HepG2 (cell line): Measurements from ENCODE around the gene ZNF697. TPM values are rescaled to one million over a fixed set of nuclear protein-coding genes. Genes with fewer than 3 reads are reported as not detected.

Experiments
- ATAC-seq: fragments of 200-7000 bp; cut with Tn5 transposase; 3 replicates; pipeline ENCODE4 v1.9.1; 2020; ENCODE audit warnings: mild to moderate bottlenecking, moderate library complexity
- BruUV-seq: library from RNA; stranded (reverse); fragments of 400-500 nt; replicated peaks from 2 replicates; lab custom pipeline; 2021; lab: Mats Ljungman, UMichigan
- CTCF ChIA-PET: fragments of 300-600 bp; formaldehyde crosslinking; extraction: SDS; loops from one replicate; lab custom pipeline; 2021; ENCODE audit warnings: low total read pairs, inconsistent platforms, low intra/inter-chr PET ratio; lab: Yijun Ruan, JAX
- POLR2A ChIA-PET: fragments of 350-600 bp; sonication (Branson Sonifier 250); formaldehyde crosslinking; loops from one replicate; lab custom pipeline; 2020; ENCODE audit warnings: antibody characterized with exemption, inconsistent platforms; lab: Yijun Ruan, JAX
- DNase-seq: peaks from one replicate; pipeline ENCODE4 v3.0.0-alpha.2; 2015; ENCODE audit warnings: low spot score
- FAIRE-seq: peaks from 3 replicates; lab custom pipeline; 2011; peaks lifted over from hg19 to GRCh38; lab: Jason Lieb, UNC
- H2AFZ ChIP-seq: one replicate; pipeline ENCODE4 v1.6.1; 2011; ENCODE audit warnings: low read length, inconsistent platforms
- H3K27ac ChIP-seq: fragments of 300-600 bp; 3 replicates; pipeline ENCODE4 v1.8.0; 2011; ENCODE audit warnings: mixed run types, mild to moderate bottlenecking, mixed read lengths, low read length, inconsistent platforms; ENCODE audit not compliant: insufficient read depth; ENCODE audit errors: extremely low read length
- H3K27me3 ChIP-seq, 2 experiments: fragments of 200-600 bp in 1 of 2; 2 replicates in 1 of 2; 3 replicates in 1 of 2; pipeline versions ENCODE4 v1.6.0 to v1.8.0; 2011; ENCODE audit warnings: low read length in 2 of 2, mild to moderate bottlenecking in 2 of 2, moderate library complexity in 2 of 2, inconsistent platforms in 1 of 2; ENCODE audit not compliant: insufficient read depth in 2 of 2, control insufficient read depth in 1 of 2
- H3K36me3 ChIP-seq, 2 experiments: fragments of 200-600 bp in 1 of 2; replicated peaks in 1 of 2; 2 replicates in 1 of 2; 3 replicates in 1 of 2; pipeline versions ENCODE4 v1.5.1 to v1.8.0; 2011; ENCODE audit warnings: low read length in 2 of 2, inconsistent platforms in 1 of 2; ENCODE audit not compliant: insufficient read depth in 2 of 2, control insufficient read depth in 1 of 2
- H3K4me1 ChIP-seq: 2 replicates; pipeline ENCODE4 v1.5.1; 2012; ENCODE audit warnings: low read length, inconsistent platforms; ENCODE audit not compliant: insufficient read depth
- H3K4me2 ChIP-seq: 2 replicates; pipeline ENCODE4 v1.6.0; 2011; ENCODE audit warnings: low read depth, low read length, inconsistent platforms
- H3K4me3 ChIP-seq, 3 experiments: fragments of 200-600 bp in 1 of 3; sonication (generic), shearing (Covaris generic) in 1 of 3; replicated peaks in 1 of 3; 2 replicates each; pipeline ENCODE4 v1.5.1; 2011 to 2016; ENCODE audit warnings: low read length in 3 of 3, inconsistent platforms in 2 of 3, low read depth in 2 of 3, mild to moderate bottlenecking in 2 of 3, control low read depth in 1 of 3, mixed read lengths in 1 of 3; ENCODE audit not compliant: insufficient read depth in 1 of 3
- H3K79me2 ChIP-seq: one replicate; pipeline ENCODE4 v1.6.1; 2011; ENCODE audit warnings: low read length, inconsistent platforms; ENCODE audit not compliant: insufficient read depth
- H3K9ac ChIP-seq: 2 replicates; pipeline ENCODE4 v1.6.0; 2011; ENCODE audit warnings: mild to moderate bottlenecking, low read depth, low read length, inconsistent platforms; ENCODE audit not compliant: insufficient read depth
- H3K9me3 ChIP-seq: 2 replicates; pipeline ENCODE4 v1.5.1; 2012; ENCODE audit warnings: mild to moderate bottlenecking, low read length
- H4K20me1 ChIP-seq: 2 replicates; pipeline ENCODE4 v1.6.0; 2011; ENCODE audit warnings: inconsistent platforms, mild to moderate bottlenecking, low read length, moderate library complexity; ENCODE audit not compliant: insufficient read depth
- BORCS8-MEF2B ChIP-seq: sonication (generic); formaldehyde crosslinking; IDR thresholded peaks from 2 replicates; pipeline ENCODE4 v1.8.0; 2022; ENCODE audit warnings: mild to moderate bottlenecking, missing genetic modification reagents
- CAMTA2 ChIP-seq: sonication (generic); formaldehyde crosslinking; IDR thresholded peaks from 2 replicates; pipeline ENCODE4 v1.4.0; 2020; ENCODE audit warnings: mild to moderate bottlenecking, missing genetic modification reagents, borderline replicate concordance
- CBX1 ChIP-seq: IDR thresholded peaks from one replicate; pipeline ENCODE4 v1.6.1; 2016; ENCODE audit warnings: antibody characterized with exemption, low read depth
- MBNL3 ChIP-seq: fragments of 250-450 bp; sonication (Bioruptor Pico); conservative IDR thresholded peaks from 2 replicates; pipeline ENCODE4 v1.8.0; 2022; ENCODE audit warnings: mild to moderate bottlenecking, inconsistent platforms
- PHF8 ChIP-seq: sonication (generic); formaldehyde crosslinking; IDR thresholded peaks from 2 replicates; pipeline ENCODE4 v1.5.0; 2020; ENCODE audit warnings: missing genetic modification reagents
- SIN3B ChIP-seq: fragments of 150-350 bp; IDR thresholded peaks from 2 replicates; pipeline ENCODE4 v1.6.1; 2014; ENCODE audit warnings: low read length
- ZNF430 ChIP-seq: sonication (generic); formaldehyde crosslinking; IDR thresholded peaks from 2 replicates; pipeline ENCODE4 v1.9.0; 2021; ENCODE audit warnings: mild to moderate bottlenecking, missing genetic modification reagents
- ZSCAN22 ChIP-seq: sonication (generic); formaldehyde crosslinking; IDR thresholded peaks from 2 replicates; pipeline ENCODE4 v1.4.0; 2020; ENCODE audit warnings: mild to moderate bottlenecking, missing genetic modification reagents
- WGBS: methylation state at CpG from one replicate; pipeline ENCODE4 v1.1.6; 2017; ENCODE audit warnings: low lambda C conversion rate; 5-methylcytosine and 5-hydroxymethylcytosine counted together
- in situ Hi-C: cut with HindIII; loops from 2 replicates; pipeline ENCODE4 v1.10.0; 2017; ENCODE audit warnings: low pct_unique_long_range_greater_than_20kb; ENCODE audit not compliant: extremely low pct_ligation_motif_present
- intact Hi-C: fragments of 100-400 bp; cut with micrococcal nuclease; formaldehyde crosslinking; loops from one replicate; pipeline ENCODE4 v1.10.0; 2022; ENCODE audit not compliant: unreplicated experiment
- polyA plus RNA-seq, 8 experiments: library from polyadenylated mRNA; depleted of rRNA in 3 of 8; stranded (reverse) in 7 of 8; unstranded in 1 of 8; fragments of >200 nt; fragmentation: Illumina TruSeq in 4 of 8; extraction: Trizol in 4 of 8; gene quantifications; 2 replicates each; pipeline versions ENCODE4 v1.2.1 to v1.2.3, GENCODE V29; 2011 to 2016; ENCODE audit warnings: low read depth in 4 of 8, missing spikeins in 1 of 8, mixed read lengths in 1 of 8; ENCODE audit not compliant: insufficient read depth in 1 of 8
- total RNA-seq, 5 experiments: library from RNA; depleted of rRNA; stranded (reverse); fragments of >200 nt; fragmentation: Illumina TruSeq; extraction: Trizol; gene quantifications; 2 replicates each; pipeline ENCODE4 v1.2.3, GENCODE V29; 2016; ENCODE audit warnings: low read depth in 1 of 5
- TF ChIP-seq, protein P1 (sequence below): sonication (generic); formaldehyde crosslinking; conservative IDR thresholded peaks from 2 replicates; pipeline ENCODE4 v1.8.1; 2023; ENCODE audit warnings: missing genetic modification reagents
- TF ChIP-seq, protein P2 (sequence below): sonication (generic); formaldehyde crosslinking; IDR thresholded peaks from 2 replicates; pipeline ENCODE4 v1.5.0; 2020; ENCODE audit warnings: mild to moderate bottlenecking, missing genetic modification reagents, borderline replicate concordance

ZNF697 gene
- total and polyA plus RNA-seq, 2 of the 13 experiments (the other 11 are each of a cell fraction or from before 2014, with no cell fraction given): 2.3 to 7.1 TPM

DNA sequence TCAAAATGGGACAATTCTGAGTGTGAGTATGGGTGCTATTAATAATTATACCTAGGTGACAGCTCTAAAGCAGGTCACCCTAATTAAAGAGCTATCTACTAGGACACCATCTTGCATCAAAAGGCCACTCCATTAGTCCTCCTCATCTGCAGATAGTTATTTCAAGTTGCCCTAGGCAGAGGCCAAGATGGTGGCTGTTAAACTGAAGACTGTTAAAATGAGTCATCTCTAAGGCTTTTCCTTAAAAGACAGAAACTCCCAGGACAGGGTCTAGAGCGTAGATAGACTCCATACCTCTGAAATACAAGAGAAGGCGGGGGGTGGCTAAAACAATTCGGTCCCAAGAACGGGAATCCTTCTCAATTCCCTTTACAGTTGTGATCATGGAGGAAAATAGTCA is 4.5 kb upstream of the ZNF697 start (continued):
- TF ChIP-seq BORCS8-MEF2B (no peak), ZNF430 (CRISPR knock-in tag) (no peak), SIN3B (no peak), MBNL3 (CRISPR knock-in tag) (no peak), CAMTA2 (no peak)
- TF ChIP-seq, protein P1, sequence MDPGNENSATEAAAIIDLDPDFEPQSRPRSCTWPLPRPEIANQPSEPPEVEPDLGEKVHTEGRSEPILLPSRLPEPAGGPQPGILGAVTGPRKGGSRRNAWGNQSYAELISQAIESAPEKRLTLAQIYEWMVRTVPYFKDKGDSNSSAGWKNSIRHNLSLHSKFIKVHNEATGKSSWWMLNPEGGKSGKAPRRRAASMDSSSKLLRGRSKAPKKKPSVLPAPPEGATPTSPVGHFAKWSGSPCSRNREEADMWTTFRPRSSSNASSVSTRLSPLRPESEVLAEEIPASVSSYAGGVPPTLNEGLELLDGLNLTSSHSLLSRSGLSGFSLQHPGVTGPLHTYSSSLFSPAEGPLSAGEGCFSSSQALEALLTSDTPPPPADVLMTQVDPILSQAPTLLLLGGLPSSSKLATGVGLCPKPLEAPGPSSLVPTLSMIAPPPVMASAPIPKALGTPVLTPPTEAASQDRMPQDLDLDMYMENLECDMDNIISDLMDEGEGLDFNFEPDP (CRISPR knock-in tag): no peak

DNA sequence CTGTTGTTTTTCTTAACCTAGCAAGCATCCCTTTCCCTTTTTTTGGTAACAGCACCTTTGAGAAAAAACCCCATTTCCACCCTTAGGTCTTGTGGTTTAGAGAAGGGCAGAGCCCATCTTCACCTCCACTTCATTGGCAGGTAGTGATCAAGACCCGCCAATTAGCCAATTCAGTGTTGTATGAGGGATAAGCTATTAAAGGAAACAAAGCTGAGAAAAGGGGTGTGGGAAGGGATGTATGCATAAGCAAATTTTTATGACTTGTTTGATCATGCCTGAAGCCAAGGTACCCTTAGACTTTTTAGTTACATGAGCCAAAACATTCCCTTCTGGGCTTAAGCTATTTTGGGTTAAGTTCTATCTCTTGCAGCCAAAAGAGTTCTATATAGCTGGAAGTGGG is 3.6 kb upstream of the ZNF697 start:
- no TSS peak for BruUV-seq
- no peak overlapping the region for H3K9ac ChIP-seq
- no peak overlapping the region for H3K4me2 ChIP-seq
- TF ChIP-seq ZSCAN22 (CRISPR knock-in tag) (no peak), PHF8 (CRISPR knock-in tag) (no peak), CBX1 (no peak)
- TF ChIP-seq, protein P2, sequence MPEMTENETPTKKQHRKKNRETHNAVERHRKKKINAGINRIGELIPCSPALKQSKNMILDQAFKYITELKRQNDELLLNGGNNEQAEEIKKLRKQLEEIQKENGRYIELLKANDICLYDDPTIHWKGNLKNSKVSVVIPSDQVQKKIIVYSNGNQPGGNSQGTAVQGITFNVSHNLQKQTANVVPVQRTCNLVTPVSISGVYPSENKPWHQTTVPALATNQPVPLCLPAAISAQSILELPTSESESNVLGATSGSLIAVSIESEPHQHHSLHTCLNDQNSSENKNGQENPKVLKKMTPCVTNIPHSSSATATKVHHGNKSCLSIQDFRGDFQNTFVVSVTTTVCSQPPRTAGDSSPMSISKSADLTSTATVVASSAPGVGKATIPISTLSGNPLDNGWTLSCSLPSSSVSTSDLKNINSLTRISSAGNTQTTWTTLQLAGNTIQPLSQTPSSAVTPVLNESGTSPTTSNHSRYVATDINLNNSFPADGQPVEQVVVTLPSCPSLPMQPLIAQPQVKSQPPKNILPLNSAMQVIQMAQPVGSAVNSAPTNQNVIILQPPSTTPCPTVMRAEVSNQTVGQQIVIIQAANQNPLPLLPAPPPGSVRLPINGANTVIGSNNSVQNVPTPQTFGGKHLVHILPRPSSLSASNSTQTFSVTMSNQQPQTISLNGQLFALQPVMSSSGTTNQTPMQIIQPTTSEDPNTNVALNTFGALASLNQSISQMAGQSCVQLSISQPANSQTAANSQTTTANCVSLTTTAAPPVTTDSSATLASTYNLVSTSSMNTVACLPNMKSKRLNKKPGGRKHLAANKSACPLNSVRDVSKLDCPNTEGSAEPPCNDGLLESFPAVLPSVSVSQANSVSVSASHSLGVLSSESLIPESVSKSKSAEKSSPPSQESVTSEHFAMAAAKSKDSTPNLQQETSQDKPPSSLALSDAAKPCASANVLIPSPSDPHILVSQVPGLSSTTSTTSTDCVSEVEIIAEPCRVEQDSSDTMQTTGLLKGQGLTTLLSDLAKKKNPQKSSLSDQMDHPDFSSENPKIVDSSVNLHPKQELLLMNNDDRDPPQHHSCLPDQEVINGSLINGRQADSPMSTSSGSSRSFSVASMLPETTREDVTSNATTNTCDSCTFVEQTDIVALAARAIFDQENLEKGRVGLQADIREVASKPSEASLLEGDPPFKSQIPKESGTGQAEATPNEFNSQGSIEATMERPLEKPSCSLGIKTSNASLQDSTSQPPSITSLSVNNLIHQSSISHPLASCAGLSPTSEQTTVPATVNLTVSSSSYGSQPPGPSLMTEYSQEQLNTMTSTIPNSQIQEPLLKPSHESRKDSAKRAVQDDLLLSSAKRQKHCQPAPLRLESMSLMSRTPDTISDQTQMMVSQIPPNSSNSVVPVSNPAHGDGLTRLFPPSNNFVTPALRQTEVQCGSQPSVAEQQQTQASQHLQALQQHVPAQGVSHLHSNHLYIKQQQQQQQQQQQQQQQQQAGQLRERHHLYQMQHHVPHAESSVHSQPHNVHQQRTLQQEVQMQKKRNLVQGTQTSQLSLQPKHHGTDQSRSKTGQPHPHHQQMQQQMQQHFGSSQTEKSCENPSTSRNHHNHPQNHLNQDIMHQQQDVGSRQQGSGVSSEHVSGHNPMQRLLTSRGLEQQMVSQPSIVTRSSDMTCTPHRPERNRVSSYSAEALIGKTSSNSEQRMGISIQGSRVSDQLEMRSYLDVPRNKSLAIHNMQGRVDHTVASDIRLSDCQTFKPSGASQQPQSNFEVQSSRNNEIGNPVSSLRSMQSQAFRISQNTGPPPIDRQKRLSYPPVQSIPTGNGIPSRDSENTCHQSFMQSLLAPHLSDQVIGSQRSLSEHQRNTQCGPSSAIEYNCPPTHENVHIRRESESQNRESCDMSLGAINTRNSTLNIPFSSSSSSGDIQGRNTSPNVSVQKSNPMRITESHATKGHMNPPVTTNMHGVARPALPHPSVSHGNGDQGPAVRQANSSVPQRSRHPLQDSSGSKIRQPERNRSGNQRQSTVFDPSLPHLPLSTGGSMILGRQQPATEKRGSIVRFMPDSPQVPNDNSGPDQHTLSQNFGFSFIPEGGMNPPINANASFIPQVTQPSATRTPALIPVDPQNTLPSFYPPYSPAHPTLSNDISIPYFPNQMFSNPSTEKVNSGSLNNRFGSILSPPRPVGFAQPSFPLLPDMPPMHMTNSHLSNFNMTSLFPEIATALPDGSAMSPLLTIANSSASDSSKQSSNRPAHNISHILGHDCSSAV (CRISPR knock-in tag): no peak
- TF ChIP-seq, all 625 proteins: peak for 0
- Histone ChIP-seq H3K4me1 (peaks cover 7% of the 10 kb centered on the region), H3K27me3 (peaks cover 2 to 44% of the 10 kb centered on the region in 2 experiments; a peak in 2 of 5 replicates), H3K36me3 (no peaks in the 10 kb centered on the region), H3K4me3 (no peak overlapping the region), H4K20me1 (no peaks in the 10 kb centered on the region), H3K9me3 (no peaks in the 10 kb centered on the region), H3K27ac (no peak overlapping the region), H3K79me2 (peaks cover 9% of the 10 kb centered on the region), H2AFZ (no peak overlapping the region)
- in situ Hi-C loops (loop anchor here (10.0 kb wide), 1 partner anchor 63 kb away; the partner anchor contains the start of gene PHGDH), intact Hi-C loops (no loop called here)
- ChIA-PET CTCF (no interaction called here), POLR2A (no interaction called here)
- 40% methylated on average over 1 of the region's 1 CpG for WGBS
- DNase-seq (no peak), FAIRE-seq (no peak), ATAC-seq (no peak)
